Prostate gland (tissue), 2 donors: ENCODE measurements around the gene BCLAF3. TPM values are rescaled to one million over a fixed set of nuclear protein-coding genes. Genes with fewer than 3 reads are reported as not detected.

Experiments
- DNase-seq: peaks from one replicate; pipeline ENCODE4 v3.0.0-alpha.2; 2019; ENCODE audit warnings: low spot score
- H3K27ac ChIP-seq, 2 donors: fragments of 200-600 bp; sonication (generic); 2 replicates each; pipeline ENCODE4 v1.5.1; 2017 to 2019
- H3K27me3 ChIP-seq: fragments of 200-600 bp; sonication (generic); replicated peaks from 2 replicates; pipeline ENCODE4 v1.5.1; 2019; ENCODE audit not compliant: insufficient read depth
- H3K36me3 ChIP-seq, 2 donors: fragments of 200-600 bp; sonication (generic); 1 replicate in 1 of 2; 2 replicates in 1 of 2; pipeline versions ENCODE4 v1.5.1 to v1.8.1; 2017 to 2019
- H3K4me1 ChIP-seq: fragments of 200-600 bp; sonication (generic); replicated peaks from 2 replicates; pipeline ENCODE4 v1.5.1; 2019
- H3K4me3 ChIP-seq, 2 donors: fragments of 200-600 bp; sonication (generic); 2 replicates each; pipeline ENCODE4 v1.5.1; 2017 to 2019
- H3K9me3 ChIP-seq: fragments of 200-600 bp; sonication (generic); 2 replicates; pipeline ENCODE4 v1.5.1; 2017
- POLR2A ChIP-seq: fragments of 450-650 bp; IDR thresholded peaks from one replicate; pipeline ENCODE4 v1.6.1; 2016; ENCODE audit warnings: antibody characterized with exemption, mild to moderate bottlenecking
- POLR2AphosphoS5 ChIP-seq: sonication (generic); formaldehyde crosslinking; IDR thresholded peaks from one replicate; pipeline ENCODE4 v1.6.1; 2017; ENCODE audit warnings: antibody characterized with exemption
- WGBS: methylation state at CpG from one replicate; pipeline ENCODE4 v1.1.5; 2018; 5-methylcytosine and 5-hydroxymethylcytosine counted together
- intact Hi-C: fragments of 100-400 bp; cut with DNase I; formaldehyde crosslinking; loops from one replicate; pipeline ENCODE4 v1.14.2; 2022
- microRNA counts, 2 donors: library from miRNA; unstranded; fragments of <30 nt; microRNA quantifications; one replicate each; lab custom pipeline; 2016 to 2017
- microRNA-seq: library from miRNA; unstranded; fragments of <30 nt; microRNA quantifications from one replicate; pipeline ENCODE4, GENCODE V29; 2016
- small RNA-seq, 2 donors: library from RNA; depleted of rRNA; stranded (forward); fragments of <200 nt; gene quantifications; one replicate each; pipeline ENCODE3, GENCODE V24; 2016
- total RNA-seq, 2 donors: library from RNA; depleted of rRNA; stranded (reverse); fragments of >200 nt; gene quantifications; one replicate each; pipeline ENCODE4 v1.1.0, GENCODE V29; 2016
- TF ChIP-seq, protein P1 (sequence below), 4 experiments: fragments of 200-600 bp in 2 of 4; fragments of 450-650 bp in 2 of 4; sonication (generic) in 2 of 4; IDR thresholded peaks; 1 replicate in 3 of 4; 2 replicates in 1 of 4; pipeline ENCODE4 v1.5.1; 2016 to 2019; ENCODE audit warnings: antibody characterized with exemption in 4 of 4, mild to moderate bottlenecking in 2 of 4, moderate library complexity in 2 of 4

The BCLAF3 gene
- total RNA-seq, 2 donors from 2014 or later = 7.3 to 10.1 TPM

DNA sequence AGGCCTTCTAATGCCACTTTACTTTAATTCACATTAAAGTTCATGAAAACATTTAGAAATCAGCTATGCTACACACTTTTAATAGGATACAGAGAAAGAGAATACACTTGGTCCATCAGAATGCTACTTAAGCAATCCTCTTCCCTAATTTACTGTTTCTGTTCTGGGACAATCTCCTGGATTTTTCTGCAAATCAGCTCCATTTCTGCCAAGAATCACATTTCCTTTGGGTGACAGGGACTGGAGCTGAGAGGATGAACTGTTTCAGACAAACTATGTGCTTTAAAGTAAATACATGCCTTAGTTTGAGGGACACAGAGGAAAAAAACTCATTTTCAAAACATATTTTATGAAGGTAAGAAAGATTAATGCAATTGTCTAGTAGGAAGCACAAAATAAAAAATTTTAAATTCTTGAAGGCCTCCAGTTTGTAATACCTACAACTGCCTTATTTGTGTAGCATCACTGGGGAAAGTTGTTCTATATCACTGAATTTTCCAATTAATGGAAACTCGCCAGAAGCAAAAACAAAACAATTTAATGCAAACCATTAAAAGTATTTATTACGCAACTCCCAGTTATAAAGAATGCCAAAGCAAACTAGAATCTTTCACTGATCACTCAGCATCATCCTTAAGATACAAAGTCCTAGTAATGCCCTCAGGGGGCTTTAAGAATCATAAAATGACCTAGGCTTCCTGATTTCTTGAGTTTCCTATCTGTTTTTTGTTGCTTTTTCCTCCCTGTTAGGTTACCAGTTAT lies 36.3 kb downstream of the BCLAF3 start:
- intact Hi-C loops = no loop called here
- 71% methylated on average over 2 of the region's 2 CpGs for WGBS

DNA sequence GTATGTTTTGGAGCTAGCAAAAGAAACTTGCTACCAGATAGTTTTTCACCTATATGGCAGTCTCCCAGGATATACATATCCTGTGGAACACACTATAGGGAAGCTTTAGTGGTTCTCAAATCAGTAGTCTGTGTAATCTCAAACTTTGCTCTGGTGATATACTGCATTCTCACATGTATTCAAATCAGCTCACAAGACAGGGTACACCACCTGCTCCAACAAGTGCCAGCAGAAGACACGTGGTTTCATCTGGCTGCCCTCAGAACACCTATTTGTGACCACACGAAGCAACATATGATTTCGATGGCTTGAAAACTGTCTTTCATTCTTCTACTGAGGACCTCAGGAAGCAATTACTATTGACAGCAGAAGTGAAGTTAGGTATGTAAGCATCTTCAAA lies 37.7 kb downstream of the BCLAF3 start:
- Histone ChIP-seq H3K4me1 (no peaks in the 10 kb centered on the region), H3K36me3 (no peaks in the 10 kb centered on the region), H3K9me3 (no peaks in the 10 kb centered on the region), H3K4me3 (no peak overlapping the region), H3K27me3 (no peaks in the 10 kb centered on the region), H3K27ac (no peak overlapping the region)
- TF ChIP-seq POLR2AphosphoS5 (no peak), POLR2A (no peak)
- TF ChIP-seq, protein P1, sequence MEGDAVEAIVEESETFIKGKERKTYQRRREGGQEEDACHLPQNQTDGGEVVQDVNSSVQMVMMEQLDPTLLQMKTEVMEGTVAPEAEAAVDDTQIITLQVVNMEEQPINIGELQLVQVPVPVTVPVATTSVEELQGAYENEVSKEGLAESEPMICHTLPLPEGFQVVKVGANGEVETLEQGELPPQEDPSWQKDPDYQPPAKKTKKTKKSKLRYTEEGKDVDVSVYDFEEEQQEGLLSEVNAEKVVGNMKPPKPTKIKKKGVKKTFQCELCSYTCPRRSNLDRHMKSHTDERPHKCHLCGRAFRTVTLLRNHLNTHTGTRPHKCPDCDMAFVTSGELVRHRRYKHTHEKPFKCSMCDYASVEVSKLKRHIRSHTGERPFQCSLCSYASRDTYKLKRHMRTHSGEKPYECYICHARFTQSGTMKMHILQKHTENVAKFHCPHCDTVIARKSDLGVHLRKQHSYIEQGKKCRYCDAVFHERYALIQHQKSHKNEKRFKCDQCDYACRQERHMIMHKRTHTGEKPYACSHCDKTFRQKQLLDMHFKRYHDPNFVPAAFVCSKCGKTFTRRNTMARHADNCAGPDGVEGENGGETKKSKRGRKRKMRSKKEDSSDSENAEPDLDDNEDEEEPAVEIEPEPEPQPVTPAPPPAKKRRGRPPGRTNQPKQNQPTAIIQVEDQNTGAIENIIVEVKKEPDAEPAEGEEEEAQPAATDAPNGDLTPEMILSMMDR (IDR thresholded peaks at IDR 0.05) = no peak
- 77% methylated on average over 3 of the region's 3 CpGs for WGBS
- no peak for DNase-seq
- intact Hi-C loops = no loop called here

More for the DNA sequence above, 36.3 kb downstream of the BCLAF3 start:
- Histone ChIP-seq H3K4me3 (no peak overlapping the region), H3K4me1 (no peaks in the 10 kb centered on the region), H3K9me3 (no peaks in the 10 kb centered on the region), H3K27me3 (no peaks in the 10 kb centered on the region), H3K36me3 (no peaks in the 10 kb centered on the region), H3K27ac (no peak overlapping the region)
- DNase-seq = no peak
- TF ChIP-seq POLR2AphosphoS5 = no peak
- TF ChIP-seq, protein P1 (IDR thresholded peaks at IDR 0.05) = no peak
- TF ChIP-seq POLR2A = no peak

DNA sequence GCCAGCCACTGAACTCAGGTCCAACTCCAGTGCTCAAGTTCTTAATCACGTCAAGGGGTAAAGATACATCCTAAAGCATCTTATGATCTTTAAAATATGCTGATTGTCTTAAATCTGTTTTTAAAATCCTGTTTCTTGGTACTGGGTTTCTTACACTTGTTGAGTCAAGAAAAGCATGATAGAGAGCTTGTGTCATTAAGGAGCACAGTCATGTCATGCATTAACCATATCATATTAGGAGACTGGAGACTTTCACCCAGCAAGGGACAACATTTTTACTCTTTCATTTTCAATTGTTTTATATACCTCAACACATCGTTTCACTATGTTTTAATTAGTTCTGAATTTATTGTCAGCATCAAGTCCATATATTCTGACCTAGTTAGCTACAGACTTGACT lies 41.5 kb downstream of the BCLAF3 start:
- TF ChIP-seq, protein P1 (IDR thresholded peaks at IDR 0.05) = no peak
- no peak for TF ChIP-seq POLR2A
- TF ChIP-seq POLR2AphosphoS5 = no peak
- Histone ChIP-seq H3K27me3 (no peaks in the 10 kb centered on the region), H3K27ac (no peak overlapping the region), H3K36me3 (no peaks in the 10 kb centered on the region), H3K9me3 (no peaks in the 10 kb centered on the region), H3K4me3 (no peak overlapping the region), H3K4me1 (no peaks in the 10 kb centered on the region)
- WGBS = 88% methylated on average over 2 of the region's 2 CpGs
- DNase-seq = no peak
- intact Hi-C loops = no loop called here

- 100% methylated on average over 1 of the region's 1 CpG for WGBS
- no peak for TF ChIP-seq POLR2A
- TF ChIP-seq, protein P1 (IDR thresholded peaks at IDR 0.05) = no peak
- TF ChIP-seq POLR2AphosphoS5 = no peak
- intact Hi-C loops = no loop called here
- DNase-seq = no peak
- Histone ChIP-seq H3K36me3 (no peaks in the 10 kb centered on the region), H3K27ac (no peak overlapping the region), H3K4me1 (no peaks in the 10 kb centered on the region), H3K9me3 (no peaks in the 10 kb centered on the region), H3K27me3 (no peaks in the 10 kb centered on the region), H3K4me3 (no peak overlapping the region)
Observed at GRCh38 chrX:19947612-19948011, 43.2 kb downstream of the BCLAF3 start.

MicroRNA genes within 50 kb of the gene (microRNA counts, 767-probe panel; counts per million panel counts)
- microRNA hsa-miR-23c (lab: Ali Mortazavi, UCI) = 268 to 431 counts per million in 2 donors

Small RNA genes within 50 kb of the gene (microRNA-seq; reads per million reads assigned to microRNA genes)
- 90.2 reads per million, percentile 74 among the genes with 10 or more reads in this experiment for gene MIR23C

Small RNA genes within 50 kb of the gene (small RNA-seq; reads per million reads assigned to genes)
- 0.19 to 0.70 reads per million in 2 donors for gene MIR23C
- 0 reads per million in 2 donors for gene RF00019

Other genes starting within 250 kb of the BCLAF3 start
- gene SH3KBP1, start 103.5 kb downstream of the BCLAF3 start, total RNA-seq = 1 to 10 TPM; 4.2 to 8.0 TPM
- 1 to 10 TPM; 1.3 to 9.9 TPM for gene MAP7D2, start 125.8 kb upstream of the BCLAF3 start, total RNA-seq
- 10 to 100 TPM; 28.0 to 51.3 TPM for gene EIF1AX, start 150.8 kb upstream of the BCLAF3 start, total RNA-seq